IPS-NIHi11 (cell line): Measurements from ENCODE around the gene KRTAP6-3.

Experiments
- DNase-seq: peaks from one replicate; pipeline ENCODE4 v3.0.0; 2012; ENCODE audit warnings: mixed read lengths, low spot score

KRTAP6-3 gene

DNA sequence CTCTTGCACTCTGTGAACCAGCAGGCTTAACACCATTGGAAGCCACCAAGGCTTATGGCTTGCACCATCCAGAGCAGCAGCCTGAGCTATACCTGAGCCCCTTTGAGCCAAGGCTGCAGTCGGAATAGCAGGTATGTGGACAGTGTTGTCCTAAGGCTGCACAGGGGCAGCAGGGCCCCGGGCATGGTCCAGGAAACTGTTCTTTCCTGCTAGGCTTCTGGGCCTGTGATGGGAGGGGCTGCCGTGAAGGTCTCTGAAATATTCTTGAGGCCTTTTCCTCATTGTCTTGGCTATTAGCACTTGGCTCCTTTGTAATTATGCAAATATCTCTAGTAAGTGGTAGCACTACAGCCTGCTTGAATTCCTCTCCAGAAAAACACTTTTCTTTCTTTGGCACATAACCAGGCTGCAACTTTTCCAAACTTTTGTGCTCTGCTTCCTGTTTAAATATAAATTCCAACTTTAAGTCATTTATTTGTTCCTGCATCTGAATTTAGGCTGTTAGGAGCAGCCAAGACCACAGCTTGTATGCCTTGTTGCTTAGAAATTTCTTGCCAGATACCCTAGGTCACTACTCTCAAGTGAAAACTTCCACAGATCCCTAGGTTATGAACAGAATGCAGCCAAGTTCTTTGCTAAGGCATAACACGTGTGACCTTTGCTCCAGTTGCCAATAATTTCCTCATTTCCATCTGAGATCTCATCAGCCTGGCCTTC, 33.4 kb downstream of the KRTAP6-3 start:
- DNase-seq = no peak

GRCh38 chr21:30628109-30628508, 35.9 kb downstream of the KRTAP6-3 start:
- no peak for DNase-seq

GRCh38 chr21:30629200-30629599, 37.0 kb downstream of the KRTAP6-3 start:
- DNase-seq = no peak

- DNase-seq = no peak
Observed at GRCh38 chr21:30634906-30635305, 42.7 kb downstream of the KRTAP6-3 start, which contains the start of gene KRTAP20-2. Gene KRTAP20-2, plus strand, starts transcription at chr21:30635206. Its CDS starts 58 bp downstream, at chr21:30635264.

DNA sequence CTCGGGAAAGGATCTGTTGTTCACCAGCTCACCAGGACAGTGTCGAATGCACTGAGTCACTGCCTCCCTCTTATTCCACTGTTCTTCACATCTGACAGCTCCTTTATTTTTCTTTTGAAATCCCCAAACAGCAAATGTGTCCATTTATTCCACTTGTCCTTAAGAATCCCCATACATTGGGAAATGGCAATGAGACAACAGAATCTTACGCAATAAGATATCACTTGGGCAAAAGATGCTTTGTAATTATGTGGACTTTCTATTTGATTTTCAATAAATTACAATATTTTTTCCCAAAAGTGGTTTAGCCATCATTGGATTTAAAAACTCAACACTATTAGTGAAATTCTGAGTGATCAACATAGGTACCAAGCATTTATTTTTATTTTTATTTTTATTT, 46.4 kb downstream of the KRTAP6-3 start:
- no peak for DNase-seq

GRCh38 chr21:30642564-30642963, 50.3 kb downstream of the KRTAP6-3 start, which contains the start of gene KRTAP20-3:
Gene KRTAP20-3, plus strand, starts transcription at chr21:30642864.
- no peak for DNase-seq
